CD1c-positive myeloid dendritic cell (primary cell): ENCODE results near the gene GPR173.

Experiments
- DNase-seq: peaks from one replicate; pipeline ENCODE4 v3.0.0-alpha.2; 2016; ENCODE audit errors: extremely low spot score

GPR173 gene, protein sequence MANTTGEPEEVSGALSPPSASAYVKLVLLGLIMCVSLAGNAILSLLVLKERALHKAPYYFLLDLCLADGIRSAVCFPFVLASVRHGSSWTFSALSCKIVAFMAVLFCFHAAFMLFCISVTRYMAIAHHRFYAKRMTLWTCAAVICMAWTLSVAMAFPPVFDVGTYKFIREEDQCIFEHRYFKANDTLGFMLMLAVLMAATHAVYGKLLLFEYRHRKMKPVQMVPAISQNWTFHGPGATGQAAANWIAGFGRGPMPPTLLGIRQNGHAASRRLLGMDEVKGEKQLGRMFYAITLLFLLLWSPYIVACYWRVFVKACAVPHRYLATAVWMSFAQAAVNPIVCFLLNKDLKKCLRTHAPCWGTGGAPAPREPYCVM

DNA sequence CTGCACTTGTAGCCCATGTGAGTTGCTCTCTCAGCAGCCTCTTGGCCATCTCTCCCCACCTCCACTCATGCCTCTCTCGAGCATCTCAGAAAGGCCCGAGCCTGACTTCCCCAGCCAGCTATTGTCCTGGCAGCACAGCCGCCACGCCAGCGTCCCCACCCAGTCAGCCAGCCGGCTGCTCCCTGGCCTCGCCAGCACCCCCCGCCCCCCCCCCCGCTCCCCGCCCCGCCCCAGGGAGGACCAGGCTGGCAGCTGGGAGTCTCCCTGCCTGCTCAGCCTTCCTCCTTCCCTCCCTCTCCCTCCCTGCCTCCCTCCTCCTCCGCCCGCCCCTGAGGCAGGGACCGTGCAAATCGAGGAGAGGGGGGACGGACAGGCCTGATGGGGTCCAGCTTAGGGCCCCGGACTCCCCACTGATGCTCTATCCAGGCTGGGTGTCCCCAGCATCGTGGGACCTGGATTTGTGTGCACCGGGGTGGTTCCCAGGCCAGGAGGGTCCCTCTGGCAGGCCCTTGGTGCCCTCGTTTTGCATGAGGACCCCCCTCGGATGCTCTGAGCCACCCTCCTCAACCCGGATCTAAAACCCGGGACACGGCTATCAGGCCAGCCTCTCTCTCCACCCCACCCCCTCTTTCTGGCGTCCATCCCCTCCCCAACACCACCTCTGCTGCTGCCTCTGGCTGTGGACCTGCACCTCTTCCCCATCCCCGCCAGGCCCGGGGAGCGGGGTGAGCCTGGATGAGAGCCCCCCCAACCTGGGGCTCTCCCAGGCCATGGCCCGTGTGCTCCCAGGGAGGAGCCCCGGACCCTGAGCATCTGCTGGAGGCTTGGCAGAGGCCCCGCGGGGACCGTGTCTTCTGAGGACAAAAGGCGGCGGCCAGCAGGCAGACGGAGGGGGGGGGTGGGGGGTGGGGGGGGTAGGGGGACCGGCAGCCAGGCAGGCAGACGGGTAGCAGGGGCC is at the start of gene GPR173:
GPR173 (plus strand) TSS at position 621 of the 958 bp plus-strand sequence. CDS start 27,833 bp downstream, outside the sequence.
- no peak for DNase-seq

DNA sequence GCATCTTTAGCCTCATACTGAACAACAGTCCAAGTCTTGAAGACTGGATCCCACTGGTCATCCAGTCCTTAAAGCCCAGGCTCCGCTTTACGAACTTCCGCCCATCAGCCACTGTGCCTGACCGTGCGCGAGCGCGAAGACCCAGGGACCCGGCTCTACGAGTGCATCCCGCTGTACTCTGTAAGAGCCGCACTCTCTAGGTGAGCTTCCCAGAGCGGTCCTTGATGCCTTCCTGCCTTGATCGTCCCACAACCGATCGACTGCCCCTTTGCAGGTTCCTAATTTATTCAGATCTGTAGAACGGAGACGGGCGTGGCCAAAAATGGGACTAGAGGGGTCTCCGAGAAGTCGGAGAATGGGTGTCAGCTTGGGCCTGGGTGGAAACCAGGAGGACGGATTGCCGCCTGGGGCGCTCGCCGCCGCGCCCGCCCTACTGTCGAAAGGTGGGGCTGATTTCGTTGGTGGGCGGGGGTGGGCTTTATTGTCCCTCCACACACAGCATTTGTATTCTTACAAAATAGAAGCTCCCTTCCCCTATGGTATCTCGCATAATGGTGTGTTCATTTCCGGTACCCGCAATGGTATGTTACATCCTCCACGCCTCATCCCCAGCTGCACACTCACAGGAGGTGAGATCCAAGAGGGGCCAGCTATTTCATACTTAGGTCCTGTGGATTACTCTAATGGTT is 48.0 kb upstream of the GPR173 start:
- no peak for DNase-seq

DNA sequence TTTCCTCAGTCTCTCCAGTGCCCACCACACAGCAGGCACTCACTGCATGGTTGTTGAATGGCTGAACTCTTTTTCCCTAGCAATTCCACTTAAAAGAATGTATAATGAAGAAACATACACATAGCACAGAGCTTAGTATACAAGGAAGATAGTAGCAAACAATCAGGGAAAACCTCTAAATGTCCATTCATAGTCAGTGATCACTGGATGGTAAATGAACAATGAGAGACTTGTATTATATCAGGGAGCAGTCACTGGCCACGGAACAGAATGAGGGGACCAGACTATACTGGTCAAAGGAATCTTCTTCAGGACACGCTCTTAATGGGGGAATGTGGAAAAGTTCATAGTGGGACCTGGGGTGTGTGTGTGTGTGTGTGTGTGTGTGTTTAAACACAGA is 46.6 kb upstream of the GPR173 start:
- no peak for DNase-seq

DNA sequence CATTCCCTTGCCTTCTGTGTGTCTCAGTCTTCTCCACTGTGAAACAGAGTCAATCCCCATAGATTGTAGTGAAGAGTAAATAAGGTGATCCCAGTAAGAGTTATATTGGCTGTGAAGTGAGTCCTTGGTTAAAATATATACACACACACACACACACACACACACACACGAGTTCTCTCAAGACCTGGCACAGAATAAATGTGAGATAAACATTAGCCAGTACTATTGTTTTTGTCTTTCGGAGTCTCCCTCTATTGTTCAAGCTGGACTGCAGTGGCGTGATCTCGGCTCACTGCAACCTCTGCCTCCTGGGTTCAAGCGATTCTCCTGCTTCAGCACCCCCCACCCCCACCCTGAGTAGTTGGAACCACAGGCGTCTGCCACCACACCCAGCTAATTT is 45.5 kb upstream of the GPR173 start:
- DNase-seq = no peak

DNA sequence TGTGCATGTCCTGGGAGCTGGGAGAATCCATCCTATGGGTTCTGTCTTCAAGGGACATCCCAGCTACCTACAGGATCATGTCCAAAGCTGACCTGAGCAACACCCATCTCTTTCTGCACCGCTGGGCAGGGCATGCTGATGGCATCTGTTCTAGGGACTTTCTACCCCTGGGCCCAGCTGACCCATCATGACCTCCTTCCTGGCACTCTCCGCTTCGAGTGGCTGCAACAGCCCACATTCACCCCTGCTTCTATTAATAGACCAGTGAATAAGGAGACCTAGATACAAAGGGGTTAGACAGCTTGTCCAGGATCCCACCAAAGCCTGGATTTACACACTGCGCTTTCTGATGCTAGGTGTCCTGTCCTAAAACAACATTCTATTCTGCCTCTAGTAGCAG is 44.6 kb upstream of the GPR173 start:
- no peak for DNase-seq

DNA sequence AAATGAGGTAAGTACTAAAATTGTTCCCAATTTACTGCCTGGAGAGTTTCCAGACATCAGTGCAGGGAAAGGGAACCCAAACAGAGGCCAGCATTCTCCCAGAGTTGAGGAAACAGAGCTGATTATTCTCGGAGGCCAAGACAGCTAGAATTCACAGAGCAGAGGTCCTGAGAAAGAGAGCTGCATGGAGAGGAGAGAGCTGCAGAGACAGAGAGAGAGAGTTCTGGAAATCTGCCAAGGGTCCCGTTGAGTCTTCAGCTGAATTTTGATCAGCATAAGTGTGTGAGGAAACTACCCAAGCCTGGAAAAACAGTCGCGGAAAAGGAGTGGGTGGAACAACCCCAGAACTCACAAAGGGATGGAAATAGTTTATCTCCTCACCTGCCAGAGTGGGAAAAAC is 43.8 kb upstream of the GPR173 start:
- DNase-seq = no peak

DNA sequence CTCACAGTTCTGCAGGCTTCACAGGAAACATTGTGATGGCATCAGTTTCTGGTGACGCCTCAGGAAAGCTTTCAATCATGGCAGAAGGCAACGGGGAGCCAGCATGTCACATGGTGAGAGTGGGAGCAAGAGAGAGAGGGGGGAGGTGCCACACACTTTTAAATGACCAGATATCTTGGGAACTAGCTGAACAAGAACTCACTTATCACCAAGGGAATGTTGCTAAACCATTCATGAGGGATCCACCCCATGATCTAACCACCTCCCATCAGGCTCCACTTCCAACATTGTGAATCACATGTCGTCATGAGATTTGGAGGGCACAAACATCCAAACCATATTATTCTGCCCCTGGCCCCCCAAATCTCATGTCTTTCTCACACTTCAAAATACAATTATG is 43.3 kb upstream of the GPR173 start:
- DNase-seq = no peak

DNA sequence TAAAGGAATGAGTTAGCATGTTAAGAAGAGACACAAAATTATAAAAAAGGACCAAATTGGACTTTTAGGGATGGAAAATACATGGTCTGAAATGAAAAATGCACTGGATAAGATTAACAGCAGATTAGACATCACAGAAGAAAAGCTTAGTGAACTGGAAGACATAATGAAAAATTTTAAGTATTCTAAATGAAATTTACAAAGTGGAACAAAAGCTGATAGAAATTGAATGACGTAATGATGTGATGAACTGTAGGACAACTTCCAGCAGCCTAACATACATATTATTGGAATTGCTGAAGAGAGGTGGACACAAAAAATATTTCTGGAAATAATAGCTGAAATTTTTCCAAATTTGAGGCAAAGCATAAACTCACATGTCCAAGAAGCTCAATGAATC is 39.6 kb upstream of the GPR173 start:
- no peak for DNase-seq

DNA sequence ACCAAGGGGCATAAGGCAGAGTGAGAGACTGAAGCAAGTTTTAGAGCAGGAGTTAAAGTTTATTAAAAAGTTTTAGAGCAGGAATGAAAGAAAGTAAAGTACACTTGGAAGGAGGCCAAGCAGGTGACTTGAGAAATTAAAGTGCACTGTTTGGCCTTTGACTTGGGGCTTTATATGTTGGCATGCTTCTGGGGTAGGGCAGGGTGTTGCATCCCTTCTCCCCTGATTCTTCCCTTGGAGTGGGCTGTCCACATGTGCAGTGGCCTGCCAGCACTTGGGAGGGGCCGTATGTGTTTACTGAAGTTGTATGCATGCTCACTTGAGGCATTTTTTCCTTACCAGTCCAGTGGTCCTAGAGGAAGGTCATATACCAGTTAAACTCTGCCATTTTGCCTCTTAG is 35.3 kb upstream of the GPR173 start:
- no peak for DNase-seq

DNA sequence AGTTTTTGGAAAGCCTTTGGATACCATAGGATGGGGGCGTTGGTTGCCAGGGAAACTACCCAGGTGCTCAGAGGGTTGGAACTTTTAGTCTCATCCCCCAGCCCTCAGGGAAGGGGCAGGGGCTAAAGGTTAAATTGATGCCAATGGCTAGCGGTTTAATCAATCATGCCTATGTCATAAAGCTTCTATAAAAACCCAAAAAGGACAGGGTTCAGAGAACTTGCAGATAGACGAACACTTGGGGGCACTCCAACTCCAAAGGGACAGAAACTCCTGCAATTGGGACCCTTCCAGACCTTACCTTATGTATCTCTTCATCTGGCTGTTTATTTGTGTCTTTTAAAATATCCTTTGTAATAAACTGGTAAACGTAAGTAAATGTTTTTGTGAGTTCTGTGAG is 30.0 kb upstream of the GPR173 start:
- DNase-seq = no peak

DNA sequence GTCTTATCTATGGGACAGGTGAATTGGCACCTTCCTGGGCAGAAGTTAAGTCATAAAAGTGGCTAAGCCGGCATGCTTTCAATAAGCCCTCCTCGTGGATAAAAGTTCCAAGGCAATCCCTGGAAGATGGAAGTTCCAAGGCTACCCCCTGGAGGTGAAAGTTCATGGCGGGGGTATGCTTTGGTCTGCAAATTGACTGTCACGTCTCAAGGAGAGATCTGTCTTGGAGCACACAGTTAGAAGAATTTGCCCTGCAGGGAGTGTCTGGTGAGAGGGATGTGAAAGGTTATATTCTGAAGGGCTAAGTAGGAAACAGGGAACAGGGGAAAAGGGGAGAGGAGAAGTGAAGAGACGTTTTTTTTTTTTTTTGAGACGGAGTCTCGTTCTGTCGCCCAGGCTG is 26.2 kb upstream of the GPR173 start:
- DNase-seq = no peak

DNA sequence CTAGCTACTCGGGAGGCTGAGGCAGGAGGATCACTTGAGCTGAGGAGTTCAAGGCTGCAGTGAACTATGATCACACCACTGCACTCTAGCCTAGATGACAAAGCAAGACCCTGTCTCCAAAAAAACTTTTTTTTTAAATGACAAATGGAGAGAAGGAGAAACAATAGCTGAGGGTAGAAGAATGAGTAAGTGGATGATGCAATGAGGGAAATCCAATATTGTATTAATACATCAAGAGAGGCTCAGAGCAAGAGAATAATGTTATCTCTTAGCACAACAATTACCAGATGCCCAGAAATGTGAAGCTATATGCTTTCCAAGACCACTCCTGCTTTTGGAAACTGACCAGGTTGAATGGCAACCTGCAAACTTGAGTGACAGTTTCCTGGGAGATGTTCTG is 19.9 kb upstream of the GPR173 start:
- no peak for DNase-seq

DNA sequence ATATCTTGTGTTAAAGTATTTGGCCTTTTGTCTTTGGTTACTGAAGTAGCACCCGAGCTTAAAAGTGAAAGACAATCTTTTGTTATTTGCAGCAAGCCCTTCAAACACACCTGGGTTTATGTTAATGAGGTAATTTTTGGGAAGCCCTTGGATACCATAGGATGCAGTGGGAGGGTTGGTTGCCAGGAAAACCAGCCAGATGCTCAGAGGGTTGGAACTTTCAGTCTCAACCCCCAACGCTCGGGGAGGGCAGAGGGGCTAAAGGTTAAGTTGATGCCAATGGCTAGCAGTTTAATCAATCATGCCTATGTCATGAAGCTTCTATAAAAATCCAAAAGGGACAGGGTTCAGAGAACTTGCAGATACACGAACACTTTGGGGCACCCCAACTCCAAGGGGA is 17.2 kb upstream of the GPR173 start:
- DNase-seq = no peak

DNA sequence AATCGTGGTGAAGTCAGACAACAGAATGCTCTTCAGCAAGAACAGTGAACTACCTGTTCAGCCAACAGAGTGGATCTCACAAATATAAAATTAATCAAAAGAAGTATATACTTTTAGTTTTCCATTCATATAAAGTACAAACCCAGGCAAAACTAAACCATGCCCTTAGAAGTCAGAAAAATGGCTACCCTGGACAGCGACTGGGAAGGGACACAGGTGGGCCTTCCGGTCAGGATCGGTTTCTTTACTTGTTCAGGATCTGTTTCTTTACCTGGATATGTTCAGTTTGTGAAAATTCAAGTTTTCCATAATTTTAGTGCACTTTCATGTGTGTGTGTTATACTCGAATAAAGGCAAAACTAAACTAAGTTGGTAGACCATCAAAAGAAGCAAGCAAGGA is 12.4 kb upstream of the GPR173 start:
- no peak for DNase-seq

DNA sequence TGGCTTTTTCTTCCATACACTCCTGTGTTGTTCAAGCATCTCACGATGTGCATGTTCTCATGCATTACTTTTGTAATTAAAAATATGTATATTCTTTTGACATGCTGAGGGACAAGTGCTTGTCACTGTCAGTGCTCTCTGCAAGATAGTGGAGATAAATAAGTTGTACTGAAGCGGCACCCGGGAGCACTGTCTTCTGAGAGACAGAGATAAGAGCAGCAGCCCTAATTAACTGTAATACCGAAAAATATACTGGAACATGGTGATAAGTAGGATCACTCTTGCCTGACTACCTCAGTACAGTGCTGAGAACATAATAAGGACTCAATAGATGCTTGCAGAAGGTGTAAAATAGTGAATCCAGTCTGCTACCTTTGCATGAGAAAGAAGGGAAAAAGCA is 9.4 kb upstream of the GPR173 start:
- no peak for DNase-seq

DNA sequence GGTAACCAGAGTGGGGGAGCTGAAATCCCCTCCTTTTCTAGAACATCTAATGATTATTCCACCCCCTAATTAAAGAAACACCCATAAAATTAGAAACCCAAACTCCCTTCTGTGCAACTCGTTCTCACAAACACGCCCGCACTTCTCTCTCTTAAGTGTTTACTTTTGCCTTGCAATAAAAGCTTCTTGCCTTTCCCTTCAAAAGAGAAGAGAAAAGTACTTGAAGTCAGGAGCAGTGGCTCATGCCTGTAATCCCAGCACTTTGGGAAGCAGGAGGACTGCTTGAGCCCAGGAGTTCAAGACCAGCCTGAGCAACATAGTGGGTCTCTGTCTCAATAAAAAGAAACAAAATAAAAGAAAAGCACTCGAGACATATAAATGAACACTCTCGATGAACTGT is 3.6 kb upstream of the GPR173 start:
- no peak for DNase-seq

DNA sequence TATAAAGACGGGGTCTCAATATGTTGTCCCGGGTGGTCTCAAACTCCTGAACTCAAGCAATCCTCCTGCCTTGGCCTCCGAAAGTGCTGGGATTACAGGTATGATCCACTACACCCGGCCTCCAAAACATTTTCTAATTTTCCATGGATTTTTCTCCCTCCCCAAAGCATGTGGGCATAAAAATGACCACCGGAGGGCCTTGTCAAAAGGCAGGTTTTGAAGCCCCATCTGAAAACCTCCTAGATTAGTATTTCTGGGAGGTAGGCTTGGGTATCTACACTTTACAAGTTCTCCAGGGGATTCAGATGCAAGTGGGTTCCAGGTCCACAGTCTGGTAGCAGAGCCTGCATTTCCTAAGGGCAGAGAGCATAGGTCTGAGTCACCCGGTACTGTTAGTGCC is 1.4 kb upstream of the GPR173 start:
- no peak for DNase-seq

DNA sequence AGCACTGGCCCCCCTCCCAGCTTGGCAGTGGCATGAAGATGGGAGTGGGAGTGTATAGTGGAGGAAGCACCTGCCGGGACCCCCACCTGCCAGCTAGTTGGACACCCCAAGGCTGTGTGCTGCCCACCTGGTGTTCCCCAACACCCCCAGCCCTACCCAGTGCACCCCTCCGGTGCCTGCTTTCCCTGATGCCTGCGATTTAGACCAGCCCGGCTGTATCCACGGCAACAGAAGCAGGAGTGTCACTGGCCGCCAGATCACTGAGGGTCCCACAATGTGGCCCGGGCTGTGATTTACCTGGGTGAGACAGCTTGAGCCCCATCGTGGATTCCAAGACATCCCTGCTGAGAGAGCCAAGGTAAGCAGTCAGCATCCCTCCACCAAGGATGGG is 533 bp downstream of the GPR173 start:
- DNase-seq = no peak

DNA sequence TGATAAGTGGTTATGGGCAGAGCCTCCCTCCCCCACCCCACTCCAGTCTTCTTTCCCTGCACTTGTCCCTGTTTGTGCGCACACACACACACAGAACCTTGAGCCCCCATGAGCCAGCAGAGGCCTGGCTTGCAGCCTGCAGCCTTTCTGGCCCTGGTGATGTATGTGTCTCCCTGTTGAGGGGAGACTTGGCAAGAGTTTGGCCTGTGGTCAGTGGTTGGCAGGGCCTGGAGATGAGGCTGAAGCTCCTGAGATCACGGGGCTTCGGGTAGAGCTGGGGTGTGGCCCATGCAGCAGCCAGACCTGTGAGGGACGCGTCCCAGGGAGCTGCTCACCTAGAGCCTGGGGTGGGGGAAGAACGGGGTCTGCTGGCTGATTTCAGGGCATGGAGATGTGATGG is 2.3 kb downstream of the GPR173 start:
- no peak for DNase-seq

DNA sequence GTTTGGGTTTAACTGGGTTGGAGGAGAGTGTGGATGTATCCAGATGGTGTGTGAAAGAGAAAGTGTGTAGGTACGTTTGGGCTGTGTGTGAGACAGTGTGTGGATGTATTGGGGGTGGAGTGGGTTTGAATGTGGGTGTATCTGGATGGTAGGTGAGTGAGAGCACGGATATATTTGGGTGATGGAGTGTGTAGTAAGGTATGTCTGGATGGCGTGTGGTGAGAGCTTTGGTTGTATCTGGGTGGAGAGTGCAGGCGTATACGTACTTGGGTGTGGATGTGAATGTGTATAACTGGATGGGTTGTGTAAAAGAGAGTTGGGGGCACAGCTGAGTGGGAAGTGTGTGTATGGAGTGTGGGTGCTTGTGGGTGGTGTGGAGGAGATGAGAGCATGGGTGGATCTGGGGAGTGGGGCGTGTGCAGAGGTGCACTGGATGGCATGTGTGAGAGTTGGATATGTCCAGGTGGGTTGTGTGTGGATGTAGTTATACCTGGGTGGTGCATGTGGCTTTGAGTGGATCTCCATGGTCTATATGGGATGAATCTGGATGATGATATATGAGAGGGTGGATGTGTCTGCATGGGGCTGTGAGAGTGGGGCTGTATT is 6.8 kb downstream of the GPR173 start:
- DNase-seq = no peak

DNA sequence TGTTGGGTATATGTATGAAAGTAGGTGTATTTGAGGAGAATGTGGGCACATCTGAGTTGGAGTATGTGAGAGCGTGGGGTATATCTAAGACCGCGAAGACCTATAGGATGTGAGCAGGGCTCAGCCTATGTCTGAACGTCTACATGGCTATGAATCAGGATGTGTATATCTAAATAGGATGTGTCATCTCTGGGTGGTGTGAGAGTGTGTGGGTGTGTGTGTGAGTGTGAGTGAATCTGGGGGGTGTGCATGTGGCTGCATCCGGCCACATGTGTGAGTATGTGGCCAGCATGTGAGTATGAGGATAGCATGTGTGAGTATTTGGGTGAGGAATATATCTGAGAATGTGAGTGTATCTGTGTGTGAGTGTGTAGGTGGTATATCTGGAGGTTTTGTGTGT is 7.7 kb downstream of the GPR173 start:
- no peak for DNase-seq

DNA sequence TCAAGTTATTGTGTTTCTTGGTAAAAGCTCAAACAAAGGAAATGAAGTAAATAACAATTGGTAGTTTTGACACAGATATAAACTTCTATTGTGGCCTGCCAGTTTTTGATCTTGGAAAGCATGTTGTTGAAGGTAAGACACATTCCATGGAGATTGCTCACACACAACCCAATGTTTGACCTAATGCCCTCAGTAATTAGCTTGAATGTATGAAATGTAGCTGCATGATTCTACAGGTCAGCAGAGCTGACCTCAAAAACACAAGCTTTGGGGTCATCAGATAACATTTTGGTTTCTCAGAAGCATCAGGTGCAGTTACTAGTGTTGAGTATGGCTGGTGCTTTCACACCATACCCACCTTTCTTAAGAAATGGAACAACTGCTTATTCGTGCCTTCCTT is 16.5 kb downstream of the GPR173 start:
- DNase-seq = no peak
